Mucosa of stomach (tissue), 1 donor: ENCODE measurements around the gene P2RX3.

Experiments
- H3K27me3 ChIP-seq: one replicate; pipeline ENCODE4 v1.7.0; 2013; ENCODE audit warnings: mild to moderate bottlenecking, low read length; ENCODE audit not compliant: control insufficient read depth, insufficient read depth
- H3K36me3 ChIP-seq: one replicate; pipeline ENCODE4 v1.7.0; 2013; ENCODE audit warnings: low read length; ENCODE audit not compliant: control insufficient read depth, insufficient read depth
- H3K4me1 ChIP-seq: one replicate; pipeline ENCODE4 v1.7.0; 2013; ENCODE audit warnings: mild to moderate bottlenecking, low read length; ENCODE audit not compliant: control insufficient read depth, insufficient read depth
- H3K4me3 ChIP-seq: one replicate; pipeline ENCODE4 v1.7.0; 2013; ENCODE audit warnings: low read length
- H3K9ac ChIP-seq: one replicate; pipeline ENCODE4 v1.7.0; 2013; ENCODE audit warnings: mild to moderate bottlenecking, low read length, moderate library complexity
- H3K9me3 ChIP-seq: one replicate; pipeline ENCODE4 v1.7.0; 2013; ENCODE audit warnings: mild to moderate bottlenecking, low read length, moderate library complexity; ENCODE audit not compliant: control insufficient read depth
- donor health status: Pancreatic carcinoma.

The P2RX3 gene

DNA sequence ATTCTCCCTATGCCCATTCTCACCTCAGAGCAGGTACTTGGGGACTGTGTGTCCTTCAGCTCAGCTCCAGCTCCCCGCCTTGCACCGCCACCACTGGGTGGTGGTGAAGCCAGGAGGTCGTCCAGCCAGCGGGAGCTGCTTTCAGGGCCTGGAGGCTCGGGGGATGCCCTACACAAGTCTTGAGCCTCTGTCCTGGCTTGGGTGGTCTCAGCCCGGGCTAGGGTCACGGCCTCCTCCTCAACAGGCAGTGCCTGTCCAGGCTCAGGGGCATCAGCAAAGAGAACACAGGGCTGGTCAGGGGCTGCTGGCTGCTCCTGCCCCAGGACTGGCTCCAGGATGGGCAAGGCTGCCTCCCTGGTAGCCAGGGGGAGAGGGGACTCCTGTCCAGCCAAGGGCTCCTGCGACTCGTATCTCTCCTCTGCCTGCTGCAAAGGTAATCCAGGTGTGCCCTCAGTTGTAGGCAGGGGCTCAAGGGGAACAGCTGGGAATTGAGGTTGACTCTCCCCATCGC lies 25.6 kb upstream of the P2RX3 start:
- H3K9ac ChIP-seq, result peak overlapping the region; percentile 71
- no peak overlapping the region for H3K4me3 ChIP-seq
- peaks cover 89% of the 10 kb centered on the region for H3K4me1 ChIP-seq
- H3K27me3 ChIP-seq, result no peaks in the 10 kb centered on the region
- peaks cover 59% of the 10 kb centered on the region for H3K36me3 ChIP-seq
- no peaks in the 10 kb centered on the region for H3K9me3 ChIP-seq

DNA sequence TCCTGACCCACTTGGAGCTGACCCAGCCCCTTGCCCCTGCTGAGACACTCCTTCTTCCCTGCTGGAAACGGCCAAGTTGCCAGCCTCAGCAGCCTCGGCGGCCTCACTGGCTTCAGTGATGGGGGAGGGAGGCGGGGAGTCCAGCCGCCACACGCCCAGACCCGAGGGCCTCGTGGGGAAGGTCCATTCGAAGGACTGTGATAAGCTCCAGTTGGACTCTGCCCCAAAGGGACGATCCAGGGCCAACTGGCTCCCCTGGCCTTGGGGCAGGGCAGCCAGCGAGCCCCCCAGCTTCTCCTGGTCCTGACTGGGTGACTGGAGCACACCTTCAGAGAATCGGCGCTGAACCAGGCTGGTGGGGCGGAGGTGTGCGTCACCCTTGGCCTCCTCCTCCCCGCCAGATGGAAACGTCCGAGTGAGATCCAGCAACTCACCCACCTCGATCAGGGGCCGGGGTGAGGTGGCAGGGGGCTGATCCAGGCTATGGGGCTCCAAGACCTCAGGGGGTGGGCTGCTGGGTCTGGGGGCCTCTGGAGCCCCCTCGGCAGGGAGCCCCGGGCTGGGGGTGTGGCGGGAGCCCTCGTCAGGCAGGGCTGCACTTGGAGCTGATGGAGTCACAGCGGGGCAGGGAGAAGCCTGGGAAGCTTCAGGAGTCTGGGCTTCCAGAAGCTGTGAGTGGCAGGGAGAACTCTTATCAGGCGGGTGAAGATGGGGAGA lies 24.9 kb upstream of the P2RX3 start:
- Histone ChIP-seq H3K9ac (no peak overlapping the region), H3K27me3 (no peaks in the 10 kb centered on the region), H3K4me3 (no peak overlapping the region), H3K36me3 (peaks cover 61% of the 10 kb centered on the region), H3K9me3 (no peaks in the 10 kb centered on the region), H3K4me1 (peaks cover 90% of the 10 kb centered on the region)

DNA sequence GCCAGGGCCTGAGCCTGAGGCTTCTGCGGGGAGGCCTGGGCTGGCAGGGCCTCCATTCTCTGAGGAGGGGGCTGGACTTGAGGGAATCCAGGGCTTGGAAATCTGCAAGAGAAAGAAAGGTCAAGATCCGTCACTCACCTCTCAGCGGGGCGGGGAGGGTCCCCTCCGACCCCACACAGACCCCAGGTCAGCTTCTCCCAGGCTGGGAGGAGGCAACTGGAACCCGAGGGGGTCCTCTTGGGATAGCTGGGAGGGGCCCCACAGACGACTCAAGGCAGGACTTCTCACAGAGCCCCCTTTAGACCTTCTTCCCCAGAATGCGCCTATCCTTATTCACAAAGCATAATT lies 24.4 kb upstream of the P2RX3 start:
- H3K27me3 ChIP-seq, result no peaks in the 10 kb centered on the region
- no peak overlapping the region for H3K4me3 ChIP-seq
- H3K4me1 ChIP-seq, result peaks cover 90% of the 10 kb centered on the region
- no peaks in the 10 kb centered on the region for H3K9me3 ChIP-seq
- no peak overlapping the region for H3K9ac ChIP-seq
- peaks cover 61% of the 10 kb centered on the region for H3K36me3 ChIP-seq

DNA sequence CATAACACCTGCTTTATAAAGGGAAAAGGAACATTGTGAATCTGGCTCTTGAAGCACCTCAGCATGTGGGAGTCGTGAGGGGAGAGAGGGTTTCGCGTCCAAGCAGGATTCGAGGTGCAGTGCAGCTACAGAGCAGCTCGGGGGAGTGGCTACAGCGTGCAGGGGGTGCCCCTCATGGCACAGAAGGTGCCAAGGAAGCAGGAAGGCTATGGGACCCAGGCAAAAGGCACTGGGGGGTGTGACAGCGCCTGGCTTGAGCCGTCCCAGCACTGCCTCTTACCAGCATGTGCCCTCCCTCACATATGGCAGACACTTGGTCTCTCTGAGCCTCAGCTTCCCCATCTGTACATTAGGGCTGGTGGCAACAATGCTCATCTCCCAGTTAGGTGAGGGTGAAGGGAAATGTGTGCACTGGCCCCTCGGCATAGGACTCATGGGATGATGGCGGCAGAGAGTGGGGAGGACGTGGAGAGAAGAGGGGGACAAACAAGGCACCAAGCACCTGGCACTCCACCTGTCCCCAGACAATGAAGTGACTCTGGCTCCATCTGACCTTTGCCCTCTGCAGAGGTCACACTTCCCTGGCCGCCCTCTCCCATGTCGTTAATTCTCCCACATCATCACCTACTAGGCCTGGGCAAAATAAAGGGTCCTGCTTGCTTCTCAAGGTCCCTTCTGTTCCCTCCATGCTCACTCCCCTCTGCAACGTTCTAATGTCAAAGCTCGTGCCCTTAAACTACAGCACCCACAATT lies 23.8 kb upstream of the P2RX3 start:
- Histone ChIP-seq H3K9me3 (no peaks in the 10 kb centered on the region), H3K4me3 (no peak overlapping the region), H3K9ac (no peak overlapping the region), H3K4me1 (peaks cover 88% of the 10 kb centered on the region), H3K27me3 (no peaks in the 10 kb centered on the region), H3K36me3 (peaks cover 55% of the 10 kb centered on the region)

DNA sequence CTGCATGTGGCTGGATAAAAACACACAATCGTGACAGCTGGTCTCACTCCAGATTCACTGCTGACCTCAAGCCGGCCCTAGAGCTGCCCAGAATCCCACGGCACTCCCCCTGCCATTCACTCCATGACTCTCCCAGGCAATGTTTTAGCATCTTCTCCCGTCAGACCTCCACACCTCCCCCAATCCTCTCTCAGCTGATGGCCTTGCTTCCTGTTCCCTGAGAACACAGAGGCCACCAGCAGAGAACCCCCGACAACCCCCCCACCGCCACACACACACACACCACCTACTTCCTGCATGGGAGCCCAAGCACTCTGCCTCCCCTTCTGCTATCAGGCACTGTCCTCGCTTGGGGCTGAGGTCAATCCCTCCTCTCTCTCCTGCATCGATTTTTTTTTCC lies 22.7 kb upstream of the P2RX3 start:
- peaks cover 84% of the 10 kb centered on the region for H3K4me1 ChIP-seq
- H3K36me3 ChIP-seq, result peaks cover 44% of the 10 kb centered on the region

DNA sequence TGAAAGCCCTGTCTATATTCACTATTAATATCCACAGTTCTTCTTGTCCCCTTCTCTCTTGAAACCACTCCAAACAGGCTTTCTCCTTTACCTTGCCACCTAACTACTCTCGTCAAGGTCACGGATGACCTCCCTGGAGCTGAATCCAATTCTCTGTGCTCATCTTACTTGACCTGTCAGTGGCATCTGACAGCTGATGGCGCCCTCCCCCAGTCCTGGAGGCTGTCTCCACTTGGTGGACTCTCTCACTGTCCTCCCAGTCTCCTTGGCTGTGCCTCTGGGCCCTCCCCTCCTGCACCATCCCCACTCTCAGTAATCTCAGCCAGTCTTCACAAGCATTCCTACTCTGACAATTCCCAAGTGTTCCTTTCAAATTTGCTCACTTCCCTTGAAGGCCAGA lies 22.1 kb upstream of the P2RX3 start:
- H3K36me3 ChIP-seq, result peaks cover 41% of the 10 kb centered on the region
- no peaks in the 10 kb centered on the region for H3K9me3 ChIP-seq
- H3K4me1 ChIP-seq, result peaks cover 84% of the 10 kb centered on the region
- no peaks in the 10 kb centered on the region for H3K27me3 ChIP-seq
- no peak overlapping the region for H3K4me3 ChIP-seq
- peak overlapping the region; percentile 5 for H3K9ac ChIP-seq

More for the DNA sequence above, 22.7 kb upstream of the P2RX3 start:
- Histone ChIP-seq H3K27me3 (no peaks in the 10 kb centered on the region), H3K9ac (no peak overlapping the region), H3K4me3 (no peak overlapping the region), H3K9me3 (no peaks in the 10 kb centered on the region)

DNA sequence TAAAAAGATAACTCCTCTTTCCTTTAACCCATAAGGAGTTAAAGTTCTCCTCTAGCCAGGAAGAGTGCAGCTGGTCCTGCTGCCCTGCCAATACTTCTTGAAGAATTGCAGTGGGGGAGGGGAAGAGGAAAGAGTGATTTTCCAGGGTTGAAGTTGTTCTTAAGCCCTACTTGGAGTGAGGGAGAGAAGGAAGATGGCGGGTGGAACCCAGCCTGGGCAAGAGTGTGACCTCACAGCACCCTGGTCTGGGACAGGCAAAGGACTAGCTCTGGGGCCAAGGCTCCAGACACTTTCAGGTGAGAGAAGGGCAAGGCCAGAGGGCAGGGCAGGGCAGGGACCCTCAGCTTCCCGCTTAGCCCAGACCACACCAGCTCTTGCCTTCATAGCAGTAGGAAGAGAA lies 20.0 kb upstream of the P2RX3 start:
- Histone ChIP-seq H3K36me3 (peaks cover 34% of the 10 kb centered on the region), H3K4me1 (peaks cover 84% of the 10 kb centered on the region), H3K27me3 (no peaks in the 10 kb centered on the region), H3K9ac (no peak overlapping the region), H3K9me3 (no peaks in the 10 kb centered on the region), H3K4me3 (no peak overlapping the region)

DNA sequence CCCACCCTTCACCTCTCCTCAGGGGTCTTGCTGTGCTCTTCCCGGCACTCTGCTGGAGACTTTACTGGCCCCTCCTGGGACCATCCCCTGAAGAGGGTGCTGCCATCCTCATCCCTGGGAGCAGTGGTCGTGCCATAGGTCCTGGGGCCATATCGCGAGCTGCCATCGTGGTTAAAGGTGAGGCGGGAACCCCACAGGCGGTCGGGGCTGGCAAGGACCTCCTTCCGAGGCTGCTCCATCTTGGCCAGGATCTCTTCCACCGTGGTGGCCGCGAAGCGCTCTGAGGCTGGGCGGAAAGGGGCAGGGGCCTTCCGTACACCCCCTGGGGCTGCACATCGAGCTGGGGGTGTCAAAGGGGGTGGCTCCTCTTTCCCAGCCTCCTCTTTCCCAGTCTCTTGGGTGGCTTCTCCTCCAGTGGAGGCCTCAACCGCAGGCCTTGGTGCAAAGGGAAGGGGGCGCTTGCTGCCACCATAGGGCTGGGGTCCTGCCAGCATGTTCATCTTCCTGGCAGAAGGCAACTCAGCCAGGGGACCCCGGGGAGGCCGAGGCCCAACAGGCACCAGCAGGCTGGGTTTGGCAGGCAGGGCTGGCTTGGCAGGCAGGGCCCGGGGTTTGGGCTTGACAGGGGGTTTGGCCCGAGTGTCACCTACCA lies 18.0 kb upstream of the P2RX3 start:
- no peak overlapping the region for H3K4me3 ChIP-seq
- peaks cover 78% of the 10 kb centered on the region for H3K4me1 ChIP-seq
- H3K9ac ChIP-seq, result no peak overlapping the region
- H3K27me3 ChIP-seq, result no peaks in the 10 kb centered on the region
- no peaks in the 10 kb centered on the region for H3K9me3 ChIP-seq
- H3K36me3 ChIP-seq, result peaks cover 18% of the 10 kb centered on the region

DNA sequence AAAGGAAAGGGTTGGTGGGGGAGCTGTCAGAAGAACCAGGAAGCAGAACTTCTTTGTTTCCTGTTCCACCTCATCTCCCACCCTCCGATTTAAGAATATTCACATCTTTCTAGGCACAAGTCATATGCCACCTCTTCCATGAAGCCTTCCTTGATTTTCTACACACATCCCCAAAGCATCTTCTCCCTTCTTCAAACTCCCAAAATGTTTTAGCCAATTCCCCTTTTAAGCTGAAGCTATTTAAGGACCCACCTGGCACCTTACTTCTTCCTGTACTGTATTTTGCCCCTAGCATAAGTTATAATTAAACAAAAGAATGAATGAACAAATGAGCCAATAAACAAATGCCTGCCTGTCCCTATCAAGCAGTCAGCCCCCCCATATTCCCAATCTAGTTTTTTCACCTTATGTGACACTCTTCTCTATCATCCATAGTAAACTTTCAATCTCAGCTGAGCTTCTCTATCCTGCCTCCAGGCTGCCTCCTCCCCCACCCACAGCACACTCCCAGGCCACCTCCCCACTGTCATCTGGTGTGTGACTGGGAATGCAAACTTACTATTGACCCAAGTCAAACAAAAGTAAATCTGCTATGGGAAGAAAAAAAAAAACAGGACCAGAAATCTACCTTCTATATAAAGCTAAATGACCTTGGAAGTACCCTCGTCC lies 17.3 kb upstream of the P2RX3 start:
- Histone ChIP-seq H3K9me3 (no peaks in the 10 kb centered on the region), H3K4me1 (peaks cover 78% of the 10 kb centered on the region), H3K36me3 (peaks cover 18% of the 10 kb centered on the region), H3K27me3 (no peaks in the 10 kb centered on the region), H3K4me3 (peak overlapping the region; percentile 93), H3K9ac (peak overlapping the region; percentile 92)

DNA sequence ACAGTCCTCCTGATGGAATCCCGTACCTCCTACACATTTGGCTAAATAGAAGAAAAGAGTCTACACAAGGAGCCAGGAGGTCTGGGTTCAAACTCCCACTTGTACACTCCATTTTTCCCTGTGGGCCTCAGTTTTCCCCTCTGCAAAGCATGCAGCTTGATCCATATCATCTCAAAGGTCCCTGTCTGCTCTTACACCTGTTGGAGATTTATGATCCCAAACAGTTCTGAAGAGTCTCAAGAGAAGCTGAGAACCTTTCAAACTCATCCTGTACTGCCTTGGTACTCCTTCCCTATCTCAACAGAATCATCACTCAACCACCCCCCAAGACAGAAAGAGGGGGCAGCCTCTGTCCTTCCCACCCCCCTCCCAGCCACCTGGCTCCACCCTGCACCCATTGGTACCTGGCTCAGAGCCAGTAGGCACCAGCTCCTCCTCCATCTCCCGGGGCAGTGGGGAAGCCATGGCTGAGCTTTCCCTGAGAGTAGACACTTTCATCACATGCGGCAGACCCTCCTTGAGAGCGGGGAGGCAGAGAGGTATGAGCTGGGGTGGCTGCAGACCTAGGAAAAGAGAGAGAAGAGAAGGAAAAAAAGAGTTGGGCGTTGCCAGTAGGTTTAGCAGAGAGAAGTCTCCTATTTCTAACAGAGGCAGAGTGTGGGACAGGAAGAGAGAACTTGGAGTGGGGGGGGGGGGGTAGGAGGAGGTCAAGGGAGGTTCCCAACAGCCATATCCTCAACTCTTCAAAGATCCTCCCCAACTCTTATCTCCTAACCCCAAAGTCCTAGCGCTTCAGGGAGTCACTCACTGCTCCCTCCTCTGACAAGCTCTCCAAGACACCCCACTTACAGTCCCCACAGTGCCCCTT lies 16.5 kb upstream of the P2RX3 start:
- Histone ChIP-seq H3K4me3 (peak overlapping the region; percentile 93), H3K9me3 (no peaks in the 10 kb centered on the region), H3K9ac (peak overlapping the region; percentile 92), H3K36me3 (peaks cover 12% of the 10 kb centered on the region), H3K27me3 (no peaks in the 10 kb centered on the region), H3K4me1 (peaks cover 79% of the 10 kb centered on the region)
